ENCODE measurements around the gene NUB1.
"Not testable (repeated sequence)": the region's sequence is repeated elsewhere in the genome, so short reads cannot be mapped to it uniquely, and the experiment has no call there.

Gene NUB1

DNA sequence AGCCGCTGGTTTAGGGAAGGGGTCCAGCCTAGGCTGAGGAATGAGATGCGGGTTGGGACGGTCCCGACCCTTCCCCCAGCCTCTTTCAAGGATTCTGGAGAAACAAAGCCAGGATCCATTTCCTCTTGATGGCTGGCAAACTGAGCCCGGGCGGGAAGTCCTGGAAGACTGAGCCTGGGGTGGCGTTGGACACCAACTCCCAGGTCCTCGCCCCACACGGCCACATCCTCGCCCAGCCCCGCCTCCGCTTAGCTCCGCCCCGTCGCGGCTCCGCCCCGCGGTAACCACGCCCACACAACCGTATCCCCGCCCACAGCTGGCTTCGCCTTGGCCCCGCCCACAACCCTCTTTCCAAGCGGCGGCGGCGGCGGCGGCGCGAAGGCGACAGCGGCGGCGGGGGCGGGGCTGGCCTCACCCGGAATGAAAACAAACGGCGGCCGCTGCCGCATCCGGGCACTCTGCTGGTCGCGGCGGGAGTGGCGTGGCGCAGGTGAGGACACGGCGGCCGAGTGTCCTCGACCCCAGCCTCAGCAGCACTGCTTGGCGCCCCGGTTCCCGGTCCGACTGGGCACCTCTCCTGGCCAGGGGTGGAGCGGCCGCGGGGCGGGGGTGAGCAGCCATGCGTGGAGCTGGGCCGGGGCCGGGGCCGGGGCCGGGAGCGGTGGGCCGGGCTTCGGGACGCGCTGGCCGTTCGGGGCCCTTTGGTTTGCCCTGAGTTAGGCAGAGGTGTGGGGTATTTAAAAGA is at the start of gene NUB1:
Gene NUB1, plus strand, starts transcription at position 456 of the 745 bp plus-strand sequence. CDS start 3,538 bp downstream, outside the sequence.
- peaks cover 46% of the 10 kb centered on the region for H3K4me1 Mint-ChIP-seq (ENCODE audit: low read depth)
- H3K27ac Mint-ChIP-seq, result peak within 1 kb of the TSS; percentile 93
- peak within 1 kb of the TSS; percentile 92 for H3K4me3 Mint-ChIP-seq
- peaks cover 8% of the 10 kb centered on the region for H3K9me3 Mint-ChIP-seq (ENCODE audit: low read depth)
- no peaks in the 10 kb centered on the region for H3K27me3 Mint-ChIP-seq
- H3K36me3 Mint-ChIP-seq, result peaks cover 2% of the 10 kb centered on the region

DNA sequence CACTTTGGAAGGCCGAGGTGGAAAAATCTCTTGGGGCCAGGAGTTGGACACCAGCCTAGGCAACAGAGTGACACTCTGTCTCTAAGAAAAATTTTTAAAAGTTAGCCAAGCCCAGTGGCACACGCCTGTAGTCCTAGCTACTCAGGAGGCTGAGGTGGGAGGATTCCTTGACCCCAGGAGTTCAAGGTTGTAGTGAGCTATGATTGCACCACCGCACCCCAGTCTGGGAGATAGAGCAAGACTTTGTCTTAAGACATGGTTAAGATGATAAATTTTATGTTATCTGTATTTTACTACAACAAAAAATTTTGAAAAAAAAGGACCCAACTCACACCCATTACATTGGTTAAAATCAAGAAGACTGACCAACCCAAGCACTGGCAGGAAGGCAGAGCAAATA is 48.8 kb upstream of the NUB1 start:
- Mint-ChIP-seq H3K9me3 (ENCODE audit: low read depth) (peaks cover 7% of the 10 kb centered on the region), H3K27ac (no peak overlapping the region), H3K4me3 (no peak overlapping the region), H3K27me3 (no peaks in the 10 kb centered on the region), H3K4me1 (ENCODE audit: low read depth) (no peaks in the 10 kb centered on the region), H3K36me3 (peaks cover 4% of the 10 kb centered on the region)

DNA sequence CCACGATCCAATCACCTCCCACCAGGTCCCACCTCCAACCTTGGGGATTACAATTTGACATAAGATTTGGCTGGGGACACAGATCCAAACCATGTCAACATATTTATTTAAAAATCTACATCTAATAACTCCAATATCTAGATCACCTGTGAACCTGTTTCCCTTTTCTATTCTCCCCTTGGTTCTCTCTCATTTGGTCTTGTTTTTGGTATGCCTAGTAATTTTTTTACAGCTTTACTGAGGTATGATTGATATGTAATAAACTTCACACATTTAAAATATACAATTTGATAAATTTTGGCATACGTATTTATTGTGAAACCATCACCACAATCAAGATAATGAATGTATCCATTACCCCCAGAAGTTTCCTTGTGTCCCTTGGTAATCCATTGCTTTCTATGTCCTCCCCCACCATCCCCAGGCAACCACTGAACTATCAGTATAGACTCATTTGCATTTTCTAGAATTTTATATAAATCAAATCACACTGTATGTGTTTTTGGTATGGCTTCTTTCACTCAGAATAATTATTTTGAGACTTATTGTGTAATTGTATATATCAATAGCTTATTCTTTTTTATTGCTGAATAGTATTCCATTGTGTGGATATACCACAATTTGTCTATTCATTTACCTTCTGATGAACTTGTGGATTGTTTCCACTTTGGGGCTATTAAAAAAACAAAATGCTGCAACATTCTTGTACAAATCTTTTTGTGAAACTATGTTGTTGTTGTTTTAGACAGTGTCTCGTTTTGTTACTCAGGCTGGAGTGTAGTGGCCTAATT is 45.2 kb upstream of the NUB1 start:
- Mint-ChIP-seq H3K27me3 (peaks cover 2% of the 10 kb centered on the region), H3K4me1 (ENCODE audit: low read depth) (no peaks in the 10 kb centered on the region), H3K36me3 (peaks cover 4% of the 10 kb centered on the region)

GRCh38 chr7:151298765-151299164 is 42.8 kb upstream of the NUB1 start:
- Mint-ChIP-seq H3K4me3 (no peak overlapping the region), H3K27me3 (peaks cover 6% of the 10 kb centered on the region), H3K9me3 (ENCODE audit: low read depth) (peaks cover 7% of the 10 kb centered on the region), H3K4me1 (ENCODE audit: low read depth) (peaks cover 2% of the 10 kb centered on the region), H3K36me3 (peaks cover 4% of the 10 kb centered on the region), H3K27ac (no peak overlapping the region)

More for the DNA sequence above, 45.2 kb upstream of the NUB1 start:
- no peak overlapping the region for H3K27ac Mint-ChIP-seq
- no peak overlapping the region for H3K4me3 Mint-ChIP-seq
- H3K9me3 Mint-ChIP-seq (ENCODE audit: low read depth), result peaks cover 7% of the 10 kb centered on the region

DNA sequence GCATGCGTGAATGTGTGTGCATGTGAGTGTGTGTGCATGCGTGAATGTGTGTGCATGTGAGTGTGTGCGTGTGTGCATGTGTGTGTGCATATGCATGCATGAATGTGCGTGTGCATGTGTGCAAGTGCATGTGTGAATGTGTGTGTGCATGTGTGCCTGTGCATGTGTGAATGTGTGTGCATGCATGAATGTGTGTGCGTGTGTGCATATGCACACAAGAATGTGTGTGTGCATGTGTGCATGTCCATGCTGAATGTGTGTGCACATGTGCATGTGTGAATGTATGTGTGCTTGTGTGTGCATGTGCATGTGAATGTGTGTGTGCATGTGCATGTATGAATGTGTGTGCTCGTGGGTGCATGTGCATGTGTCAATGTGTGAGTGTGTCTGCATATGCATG is 42.1 kb upstream of the NUB1 start:
- H3K27me3 Mint-ChIP-seq, result peaks cover 6% of the 10 kb centered on the region
- H3K4me3 Mint-ChIP-seq, result no peak overlapping the region
- no peak overlapping the region for H3K27ac Mint-ChIP-seq

GRCh38 chr7:151299940-151300645 is 41.5 kb upstream of the NUB1 start:
- peaks cover 4% of the 10 kb centered on the region for H3K36me3 Mint-ChIP-seq
- no peak overlapping the region for H3K4me3 Mint-ChIP-seq

More for the DNA sequence above, 42.1 kb upstream of the NUB1 start:
- peaks cover 7% of the 10 kb centered on the region for H3K9me3 Mint-ChIP-seq (ENCODE audit: low read depth)
- peaks cover 4% of the 10 kb centered on the region for H3K36me3 Mint-ChIP-seq
- peaks cover 2% of the 10 kb centered on the region for H3K4me1 Mint-ChIP-seq (ENCODE audit: low read depth)

DNA sequence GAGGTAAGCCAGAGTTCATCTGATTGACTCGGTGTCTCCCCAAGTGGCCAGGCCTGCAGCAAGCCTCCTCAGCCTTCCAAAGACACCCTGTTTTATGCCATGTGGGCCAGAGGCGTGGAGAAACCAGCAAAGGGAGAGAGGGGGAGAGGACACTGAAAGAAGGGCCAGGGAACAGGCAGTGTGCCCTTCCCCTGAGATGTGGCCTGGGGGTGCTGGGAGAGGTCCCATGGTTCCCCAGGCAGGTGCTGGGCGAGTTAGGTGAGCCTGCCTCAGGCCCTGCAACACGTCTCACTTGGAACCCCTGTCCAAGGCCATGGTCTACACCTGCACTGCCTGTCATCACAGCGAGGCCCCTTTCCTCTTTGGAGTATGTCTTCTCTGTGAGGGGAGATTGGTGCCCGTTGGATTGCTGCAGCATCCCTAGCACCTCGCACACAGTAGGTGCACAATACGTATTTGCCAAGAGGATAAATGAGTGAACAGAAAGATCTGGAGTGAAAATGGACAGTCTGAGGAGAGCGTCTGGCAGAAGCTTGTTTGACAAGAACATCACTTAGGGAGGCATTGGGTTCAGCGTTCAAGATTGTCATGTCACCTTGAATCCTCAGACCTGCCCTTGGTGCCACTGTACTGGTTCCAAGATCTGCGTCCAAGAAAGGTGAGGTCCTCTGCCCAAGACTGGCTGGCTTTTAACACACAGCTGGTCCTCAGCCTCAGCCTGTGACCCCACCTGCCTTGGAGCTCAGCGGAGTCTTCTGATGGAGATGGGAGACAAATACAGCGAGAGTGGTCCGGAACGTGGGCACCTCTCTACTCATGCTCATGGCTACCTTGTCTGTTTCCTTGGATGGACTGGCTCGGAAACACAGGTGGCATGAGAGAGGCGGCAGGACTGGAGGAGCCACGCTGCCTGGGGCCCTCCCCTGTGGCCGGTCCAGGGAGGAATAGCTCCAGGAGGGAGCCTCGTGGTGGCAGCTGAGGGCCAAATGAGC is 39.8 kb upstream of the NUB1 start:
- no peak overlapping the region for H3K4me3 Mint-ChIP-seq
- no peaks in the 10 kb centered on the region for H3K9me3 Mint-ChIP-seq (ENCODE audit: low read depth)
- peaks cover 18% of the 10 kb centered on the region for H3K27me3 Mint-ChIP-seq
- H3K36me3 Mint-ChIP-seq, result no peaks in the 10 kb centered on the region
- H3K27ac Mint-ChIP-seq, result no peak overlapping the region
- peaks cover 9% of the 10 kb centered on the region for H3K4me1 Mint-ChIP-seq (ENCODE audit: low read depth)

More at GRCh38 chr7:151299940-151300645, 41.5 kb upstream of the NUB1 start:
- Mint-ChIP-seq H3K27ac (no peak overlapping the region), H3K9me3 (ENCODE audit: low read depth) (peaks cover 7% of the 10 kb centered on the region), H3K4me1 (ENCODE audit: low read depth) (peaks cover 6% of the 10 kb centered on the region), H3K27me3 (peaks cover 10% of the 10 kb centered on the region)

DNA sequence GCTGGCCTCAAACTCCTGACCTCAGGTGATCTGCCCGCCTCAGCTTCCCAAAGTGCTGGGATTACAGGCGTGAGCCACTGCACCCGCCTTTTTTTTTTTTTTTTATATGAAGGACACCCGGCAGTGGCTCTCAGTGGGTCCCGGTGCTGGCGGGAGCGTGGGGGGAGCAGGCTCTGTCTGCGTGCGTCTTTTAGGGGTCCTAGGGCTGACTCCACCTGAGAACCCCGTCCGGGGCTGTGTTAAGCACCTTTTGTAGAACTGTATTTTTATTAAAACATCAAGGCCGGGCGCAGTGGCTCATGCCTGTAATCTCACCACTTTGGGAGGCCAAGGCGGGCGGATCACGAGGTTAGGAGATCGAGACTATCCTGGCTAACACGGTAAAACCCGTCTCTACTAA is 37.4 kb upstream of the NUB1 start:
- not testable (repeated sequence) for H3K4me3 Mint-ChIP-seq; H3K9me3 Mint-ChIP-seq (ENCODE audit: low read depth); H3K36me3 Mint-ChIP-seq; H3K4me1 Mint-ChIP-seq (ENCODE audit: low read depth); H3K27ac Mint-ChIP-seq
- H3K27me3 Mint-ChIP-seq, result peaks cover 20% of the 10 kb centered on the region

DNA sequence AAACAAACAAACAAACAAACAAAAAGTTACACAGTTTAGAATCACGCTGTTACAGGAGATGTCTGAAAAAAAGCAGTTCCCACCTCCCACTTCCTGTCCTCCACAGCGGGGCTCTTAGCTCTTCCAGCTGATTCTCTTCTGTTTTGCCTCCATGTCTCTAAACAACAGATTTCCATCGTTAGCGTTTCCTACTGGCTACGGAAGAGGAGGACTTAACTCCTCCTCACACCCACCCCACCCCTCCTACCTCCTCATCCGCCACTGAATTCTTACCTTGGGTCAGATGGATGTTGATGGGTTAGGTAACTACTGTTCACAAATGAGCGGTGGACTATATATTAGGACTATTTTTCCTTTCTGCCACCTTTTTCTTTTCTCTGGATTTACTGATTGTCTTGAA is 36.8 kb upstream of the NUB1 start:
- Mint-ChIP-seq H3K9me3 (ENCODE audit: low read depth) (no peaks in the 10 kb centered on the region), H3K4me3 (peak overlapping the region; percentile 71), H3K4me1 (ENCODE audit: low read depth) (peaks cover 9% of the 10 kb centered on the region), H3K27me3 (peaks cover 20% of the 10 kb centered on the region), H3K27ac (no peak overlapping the region), H3K36me3 (no peaks in the 10 kb centered on the region)

DNA sequence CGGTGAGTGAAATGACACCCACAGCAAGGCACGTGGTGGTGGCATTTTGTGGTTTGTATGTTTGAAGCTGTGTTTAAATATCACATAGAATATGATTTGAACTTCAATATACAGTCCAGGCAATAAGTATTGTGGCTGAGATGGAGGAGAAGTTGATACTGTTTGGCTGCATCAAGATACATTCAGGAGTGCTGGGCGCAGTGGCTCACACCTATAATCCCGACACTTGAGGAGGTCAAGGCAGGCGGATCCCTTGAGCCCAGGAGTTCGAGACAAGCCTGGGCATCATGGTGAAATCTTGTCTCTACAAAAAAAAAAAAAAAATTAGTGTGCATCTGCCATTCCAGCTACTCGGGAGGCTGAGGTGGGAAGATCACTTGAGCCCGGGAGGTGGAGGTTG is 35.2 kb upstream of the NUB1 start:
- H3K27ac Mint-ChIP-seq, result no peak overlapping the region
- no peak overlapping the region for H3K4me3 Mint-ChIP-seq
- no peaks in the 10 kb centered on the region for H3K36me3 Mint-ChIP-seq
- peaks cover 9% of the 10 kb centered on the region for H3K4me1 Mint-ChIP-seq (ENCODE audit: low read depth)
- H3K27me3 Mint-ChIP-seq, result peaks cover 20% of the 10 kb centered on the region
- no peaks in the 10 kb centered on the region for H3K9me3 Mint-ChIP-seq (ENCODE audit: low read depth)

- Mint-ChIP-seq H3K27me3 (peaks cover 18% of the 10 kb centered on the region), H3K4me3 (no peak overlapping the region), H3K9me3 (ENCODE audit: low read depth) (no peaks in the 10 kb centered on the region), H3K27ac (no peak overlapping the region), H3K4me1 (ENCODE audit: low read depth) (peaks cover 9% of the 10 kb centered on the region), H3K36me3 (no peaks in the 10 kb centered on the region)
Observed at GRCh38 chr7:151306860-151307259, 34.8 kb upstream of the NUB1 start.

- H3K27ac Mint-ChIP-seq, result no peak overlapping the region
- peaks cover 16% of the 10 kb centered on the region for H3K27me3 Mint-ChIP-seq
- H3K9me3 Mint-ChIP-seq (ENCODE audit: low read depth), result no peaks in the 10 kb centered on the region
- peaks cover 9% of the 10 kb centered on the region for H3K4me1 Mint-ChIP-seq (ENCODE audit: low read depth)
- no peaks in the 10 kb centered on the region for H3K36me3 Mint-ChIP-seq
- no peak overlapping the region for H3K4me3 Mint-ChIP-seq
Observed at GRCh38 chr7:151307536-151307935, 34.1 kb upstream of the NUB1 start.

DNA sequence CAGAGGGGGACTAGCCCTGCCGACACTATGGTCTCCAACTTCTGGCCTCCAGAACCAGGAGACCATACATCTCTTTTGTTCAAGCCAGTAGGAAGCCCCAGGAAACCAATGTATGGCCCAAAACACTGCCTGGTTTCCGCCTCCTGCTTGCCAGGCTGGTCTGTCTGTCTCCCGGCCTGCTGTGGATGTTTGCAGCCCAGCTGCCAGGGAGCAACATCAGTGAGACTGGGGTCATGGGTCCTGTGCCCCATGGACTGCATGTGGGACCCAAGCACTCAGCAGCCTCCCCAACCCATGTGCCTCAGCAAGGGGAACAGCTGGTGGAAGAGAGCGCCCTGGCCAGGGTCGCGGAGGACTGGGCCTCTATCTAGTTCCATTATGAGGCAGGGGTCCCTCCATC is 33.4 kb upstream of the NUB1 start:
- Mint-ChIP-seq H3K9me3 (ENCODE audit: low read depth) (no peaks in the 10 kb centered on the region), H3K4me1 (ENCODE audit: low read depth) (peaks cover 9% of the 10 kb centered on the region), H3K4me3 (no peak overlapping the region), H3K27ac (no peak overlapping the region), H3K27me3 (peaks cover 16% of the 10 kb centered on the region), H3K36me3 (no peaks in the 10 kb centered on the region)

- H3K27me3 Mint-ChIP-seq, result peaks cover 16% of the 10 kb centered on the region
- no peak overlapping the region for H3K4me3 Mint-ChIP-seq
- no peaks in the 10 kb centered on the region for H3K36me3 Mint-ChIP-seq
- peaks cover 7% of the 10 kb centered on the region for H3K4me1 Mint-ChIP-seq (ENCODE audit: low read depth)
- no peaks in the 10 kb centered on the region for H3K9me3 Mint-ChIP-seq (ENCODE audit: low read depth)
- no peak overlapping the region for H3K27ac Mint-ChIP-seq
Observed at GRCh38 chr7:151308791-151309190, 32.8 kb upstream of the NUB1 start.

Data from activated naive CD8-positive, alpha-beta T cell (primary cell).